GM04503 (cell line): ENCODE results near the gene GABBR2.

Experiments used
- DNase-seq: peaks from one replicate; pipeline ENCODE4 v3.0.0-alpha.2; 2012; ENCODE audit warnings: low read depth

The GABBR2 gene

DNA sequence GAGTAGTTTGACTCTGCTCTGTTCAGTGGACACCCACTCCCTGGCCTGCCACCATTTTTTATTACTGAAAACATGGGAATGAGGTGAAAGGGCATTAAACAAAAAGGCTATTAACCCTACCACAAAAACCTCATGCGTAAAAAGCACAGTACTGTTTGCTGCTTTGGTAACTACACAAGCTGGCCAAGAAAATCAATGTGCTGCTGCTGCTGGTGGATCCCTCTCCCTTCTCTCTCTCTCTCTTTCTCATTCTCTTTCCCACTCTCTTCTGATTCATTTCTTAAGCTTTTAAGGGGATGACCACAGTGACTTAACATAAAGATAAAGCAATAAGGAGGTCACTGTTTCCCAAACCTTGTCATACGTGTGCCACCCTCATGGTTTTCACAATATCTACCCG lies 270.1 kb downstream of the GABBR2 start:
- DNase-seq: no peak

DNA sequence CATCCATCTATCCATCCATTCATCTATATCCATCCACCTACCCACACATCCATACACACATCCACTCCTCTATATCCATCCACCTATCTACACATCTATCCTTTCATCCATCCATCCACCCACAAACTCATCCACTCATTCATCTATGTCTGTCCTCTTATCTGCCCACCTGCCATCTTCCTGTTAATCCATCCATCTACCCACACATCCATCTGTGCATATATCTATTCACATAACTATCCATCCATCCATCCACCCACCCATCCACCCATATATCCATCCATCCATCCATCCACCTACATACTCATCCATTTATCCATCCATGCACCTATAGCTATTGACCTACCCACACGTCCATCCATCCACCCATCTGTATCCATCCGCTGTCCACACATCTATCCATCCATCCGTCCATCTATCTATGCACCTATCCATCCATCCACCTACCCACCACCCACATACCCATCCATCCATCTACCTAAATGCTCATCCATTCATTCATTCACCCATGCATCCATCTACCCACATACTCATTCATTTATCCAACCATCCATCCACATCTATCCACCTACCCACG lies 271.2 kb downstream of the GABBR2 start:
- DNase-seq: no peak

DNA sequence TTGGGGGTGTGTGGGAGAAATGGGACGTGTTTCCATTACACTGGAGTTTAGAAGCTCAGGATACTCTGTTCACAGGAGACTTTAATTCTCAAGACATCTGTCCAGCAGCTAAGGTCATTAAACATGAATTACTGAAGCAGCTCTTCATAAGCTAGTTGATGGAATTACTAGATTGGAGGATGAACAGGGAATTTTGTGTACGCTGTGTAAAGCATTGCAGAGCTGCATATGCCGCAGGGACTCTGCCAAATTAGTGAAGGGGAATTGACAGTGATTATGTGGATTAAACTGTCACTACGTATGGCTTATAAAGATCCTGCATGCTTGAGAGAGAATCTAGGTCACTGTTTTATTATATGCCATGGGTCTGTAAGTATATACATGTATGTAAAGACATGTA lies 275.8 kb downstream of the GABBR2 start:
- no peak for DNase-seq

DNA sequence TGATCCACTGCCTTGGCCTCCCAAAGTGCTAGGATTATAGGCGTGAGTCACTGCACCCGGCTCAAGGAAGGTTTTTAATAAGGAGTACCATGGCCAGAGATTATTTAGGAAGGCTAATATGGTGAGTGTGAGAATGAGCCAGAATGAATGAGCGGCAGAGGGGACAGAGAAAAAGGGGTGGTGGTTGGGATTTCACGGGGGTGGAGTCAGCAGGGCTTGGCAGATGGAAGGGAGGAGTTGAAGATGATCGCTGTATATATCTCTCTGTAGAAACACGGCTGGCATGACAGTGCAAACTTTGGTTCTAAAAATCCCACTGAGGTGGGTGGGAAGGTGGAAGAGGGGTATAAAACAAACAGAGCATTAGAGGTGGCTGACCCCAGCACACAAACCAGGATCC lies 276.6 kb downstream of the GABBR2 start:
- no peak for DNase-seq

DNA sequence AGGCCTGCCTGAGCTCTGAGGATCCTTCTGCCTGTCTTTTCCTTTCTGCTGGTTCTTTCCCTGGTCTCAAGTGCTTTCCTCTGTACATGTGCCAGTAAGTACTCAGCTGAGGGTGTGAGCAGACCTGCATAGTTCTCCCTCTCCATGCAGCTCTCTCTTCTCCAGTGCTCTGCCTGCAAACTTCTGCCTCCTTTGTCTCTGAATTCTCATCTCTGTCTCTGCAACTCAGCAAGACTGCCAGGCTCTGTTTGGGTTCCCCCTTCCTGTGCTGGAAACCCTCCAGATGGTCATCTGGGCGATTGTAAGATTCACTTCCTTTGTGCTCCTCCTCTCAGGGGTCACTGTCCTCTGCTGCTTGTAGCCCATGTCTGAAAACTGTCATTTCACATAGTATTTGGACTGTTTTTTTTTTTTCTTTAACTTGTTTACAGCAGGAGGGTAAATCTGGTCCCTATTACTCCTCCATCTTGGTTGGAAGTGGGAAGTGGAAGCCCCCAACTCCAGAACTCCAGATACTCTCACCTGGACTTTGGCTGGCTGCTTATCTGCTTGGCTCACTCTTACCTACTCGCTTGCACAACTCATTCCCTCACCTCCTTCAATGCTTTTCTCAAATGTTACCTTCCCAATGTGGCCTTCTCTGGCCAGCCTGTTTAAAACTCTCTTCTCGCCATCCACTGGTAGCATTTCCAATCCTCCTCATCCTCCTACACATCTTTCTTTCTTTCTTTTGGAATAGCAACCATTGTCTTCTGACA lies 278.0 kb downstream of the GABBR2 start:
- no peak for DNase-seq

DNA sequence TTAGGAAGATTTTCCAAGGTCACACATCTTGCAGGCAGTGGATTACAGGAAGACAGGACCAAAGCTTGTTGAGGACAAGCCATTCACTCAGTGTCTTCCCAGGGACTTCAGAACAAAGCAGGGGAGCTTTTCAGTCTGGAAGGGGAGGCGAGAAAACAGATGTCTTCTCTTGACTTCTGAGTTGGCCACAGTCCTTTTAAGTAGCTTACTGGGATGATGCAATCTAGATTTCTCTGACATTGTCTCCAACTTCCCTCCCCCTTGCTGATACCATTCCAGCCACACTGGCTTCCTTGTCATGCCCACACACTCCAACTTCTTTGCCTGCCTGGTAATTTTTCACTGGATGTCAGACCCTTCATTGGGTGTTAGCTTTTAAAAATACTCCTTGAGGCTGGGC lies 279.1 kb downstream of the GABBR2 start:
- DNase-seq: peak; percentile 72

DNA sequence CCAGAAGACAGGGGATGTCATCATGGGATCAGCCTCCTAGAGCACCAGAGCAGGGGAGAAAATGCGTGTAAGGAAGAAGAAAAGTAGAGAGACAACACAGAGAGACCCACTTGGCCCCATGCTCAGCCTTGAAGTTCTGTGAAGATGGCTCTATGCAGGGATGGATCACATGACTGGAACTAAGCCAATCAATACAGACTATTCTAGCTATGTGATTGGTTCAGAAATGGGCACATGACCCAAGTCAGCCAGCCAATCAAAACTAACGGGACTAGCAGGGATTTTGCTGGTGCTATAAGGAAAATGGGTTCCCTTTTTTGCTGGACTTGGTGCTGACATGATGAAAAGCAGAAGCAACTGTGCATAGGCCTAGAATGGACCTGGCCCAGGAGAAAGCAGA lies 280.3 kb downstream of the GABBR2 start:
- DNase-seq: no peak

DNA sequence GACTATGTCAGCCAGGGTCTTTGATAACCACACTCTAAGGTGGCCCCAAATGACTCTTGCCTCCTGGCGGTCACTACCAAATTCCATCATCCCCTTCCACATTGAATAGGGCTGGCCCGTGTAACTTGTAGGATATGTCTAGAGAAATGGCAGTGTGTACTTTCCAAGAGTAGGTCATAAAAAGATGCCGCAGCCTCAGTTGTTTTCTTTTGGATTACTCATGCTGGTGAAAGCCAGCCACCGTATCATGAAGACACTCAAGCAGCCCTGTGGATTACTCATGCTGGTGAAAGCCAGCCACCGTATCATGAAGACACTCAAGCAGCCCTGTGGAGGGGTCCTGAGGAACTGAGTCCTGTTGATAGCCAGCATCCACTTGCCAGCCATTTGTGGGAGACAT lies 281.2 kb downstream of the GABBR2 start:
- no peak for DNase-seq

DNA sequence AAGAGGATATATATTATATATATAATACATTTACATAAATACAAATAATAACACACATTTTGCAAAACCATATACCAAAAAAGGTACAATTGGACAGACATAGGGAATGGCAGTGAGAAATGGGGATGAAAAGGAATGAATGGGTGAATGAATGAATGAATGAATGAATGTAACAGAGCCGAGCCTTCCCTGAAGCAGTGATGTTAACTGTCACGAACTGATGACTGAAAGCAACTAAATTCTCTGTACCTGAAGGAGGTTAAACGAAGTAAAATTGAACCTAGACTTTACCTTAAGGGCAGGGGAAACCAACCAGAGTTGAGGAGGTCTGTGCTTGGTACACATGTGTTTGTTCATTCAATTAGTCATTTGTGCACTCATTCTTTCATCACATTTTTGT lies 283.7 kb downstream of the GABBR2 start:
- no peak for DNase-seq

DNA sequence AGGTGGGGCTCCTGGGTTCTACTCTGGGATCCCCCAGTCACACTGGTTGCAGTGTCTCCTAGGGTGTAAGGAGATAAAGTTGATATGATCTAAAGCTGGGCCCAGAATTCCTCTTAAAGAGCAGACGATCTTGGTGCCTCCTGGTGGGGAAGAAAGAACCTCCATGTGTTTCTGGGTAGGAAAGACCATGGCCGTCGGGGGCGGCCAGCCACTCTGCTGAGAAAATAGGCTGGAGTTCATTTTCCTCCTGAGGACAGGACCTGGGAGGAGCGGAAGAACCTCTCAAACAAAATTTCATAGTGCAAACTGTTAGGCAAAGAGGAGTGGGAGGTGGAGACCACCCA lies 289.5 kb downstream of the GABBR2 start:
- no peak for DNase-seq

DNA sequence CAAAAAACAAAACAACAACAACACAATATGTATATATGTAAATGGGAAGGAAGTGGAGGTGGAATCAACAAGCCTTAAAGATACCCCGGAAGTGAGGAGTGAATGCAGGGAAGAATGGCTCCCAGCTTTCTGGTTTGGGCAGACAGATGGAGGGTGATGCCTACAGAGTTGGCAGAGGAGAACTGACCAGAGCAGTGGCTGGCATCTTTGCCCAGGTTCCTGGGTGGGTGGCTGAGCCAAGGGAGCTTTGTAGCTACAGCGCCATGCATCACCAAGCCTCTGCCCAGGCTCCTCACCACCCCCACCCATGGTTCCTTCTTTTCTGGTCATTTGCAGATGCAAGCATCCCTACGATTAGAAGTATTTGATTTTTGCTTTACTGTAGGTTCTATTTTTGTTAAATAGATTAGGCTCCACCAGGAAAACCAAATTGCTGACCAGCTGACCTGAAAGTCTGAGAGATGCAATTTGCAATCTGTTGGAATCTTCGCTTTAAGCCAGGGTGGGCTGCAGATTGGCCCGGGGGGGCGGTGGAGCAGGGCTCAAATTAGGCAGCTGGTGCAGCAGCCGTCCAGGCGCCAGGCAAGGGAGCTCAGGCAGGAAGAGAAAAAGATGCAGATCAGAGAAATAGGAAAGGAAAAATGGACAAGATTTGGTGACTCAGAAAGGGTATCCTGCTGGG lies 290.0 kb downstream of the GABBR2 start:
- DNase-seq: no peak

DNA sequence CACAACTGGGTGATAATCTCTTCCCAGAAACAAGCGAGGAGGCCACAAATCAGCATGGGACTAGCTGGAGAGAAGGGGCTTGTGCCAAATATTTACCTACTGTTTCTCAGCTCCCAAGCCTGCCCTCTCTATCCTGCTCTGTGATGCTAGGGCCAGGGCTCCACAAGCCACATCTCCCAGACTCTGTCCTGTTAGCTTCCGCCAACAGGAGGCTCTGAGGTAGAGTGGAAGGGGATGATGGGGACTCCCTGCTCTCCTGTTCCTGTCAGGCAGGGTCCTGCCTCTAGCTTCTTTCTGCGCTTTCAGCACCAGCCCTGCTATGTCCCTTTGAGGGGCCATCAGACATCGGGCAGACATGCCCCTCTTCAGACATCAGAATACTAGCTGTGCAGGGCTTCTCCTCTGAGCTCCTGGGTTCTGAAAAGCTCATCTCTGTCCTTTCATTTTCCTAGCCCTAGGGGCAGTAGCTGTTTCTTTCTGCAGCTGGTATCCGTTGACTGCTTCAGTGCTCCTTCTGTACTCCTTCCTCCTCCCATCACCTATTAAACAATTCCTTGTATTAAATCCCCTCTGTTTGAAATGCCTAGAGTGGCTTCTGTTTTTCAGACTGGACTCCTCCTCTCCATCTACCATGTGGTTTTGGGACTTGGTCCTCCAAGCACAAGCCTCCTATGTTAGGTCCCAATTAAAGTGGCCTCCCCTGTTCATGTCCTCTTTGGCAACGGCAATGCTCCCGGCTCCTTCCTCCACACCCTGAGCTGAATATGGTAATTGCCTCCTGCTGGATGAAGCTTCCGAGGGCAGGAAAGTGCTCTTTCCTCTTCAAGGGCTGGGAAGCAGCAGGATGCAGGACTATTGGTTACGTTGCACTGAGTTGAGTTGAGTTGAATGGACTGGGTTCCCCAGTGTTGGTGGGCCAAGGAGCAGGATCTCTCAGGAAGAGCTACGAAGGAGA lies 292.2 kb downstream of the GABBR2 start:
- DNase-seq: no peak

DNA sequence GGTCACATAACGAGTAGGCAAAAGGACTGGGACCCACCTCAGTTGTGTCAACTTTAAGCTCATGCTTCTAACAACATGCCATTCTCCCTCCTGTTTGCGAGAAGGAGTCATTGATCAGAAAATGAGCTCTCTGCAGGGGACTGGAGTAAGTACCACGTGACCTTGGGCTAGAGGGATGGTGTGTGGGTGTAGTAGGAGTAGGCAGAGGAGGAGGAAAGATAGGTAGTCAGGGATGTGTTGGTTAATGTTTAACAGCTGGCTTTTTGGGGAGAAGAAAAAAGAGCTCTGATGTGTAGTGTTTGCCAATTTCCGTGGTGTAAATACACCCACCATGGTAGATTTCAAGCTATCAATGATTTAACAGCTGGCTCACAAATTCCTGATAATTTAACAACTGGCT lies 293.0 kb downstream of the GABBR2 start:
- no peak for DNase-seq

DNA sequence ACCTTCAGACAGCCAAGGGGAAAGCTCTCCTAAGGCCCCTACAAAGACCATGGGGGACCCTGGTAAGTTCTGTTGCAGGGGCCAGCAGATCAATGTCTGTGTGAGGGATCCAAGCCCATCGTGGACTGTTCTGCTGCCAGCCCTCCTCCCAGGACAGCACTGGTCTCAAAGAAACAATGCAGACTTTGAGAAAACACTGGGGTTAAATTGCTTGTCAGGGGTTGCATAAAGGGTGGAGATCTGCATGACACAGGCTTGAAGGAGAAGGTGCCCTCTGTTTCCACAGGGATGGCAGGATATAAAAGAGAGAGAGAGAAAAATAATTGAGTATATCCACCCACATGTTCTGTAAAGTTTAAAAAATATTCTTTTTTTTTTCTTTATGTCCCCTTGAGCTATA lies 295.7 kb downstream of the GABBR2 start:
- DNase-seq: no peak

DNA sequence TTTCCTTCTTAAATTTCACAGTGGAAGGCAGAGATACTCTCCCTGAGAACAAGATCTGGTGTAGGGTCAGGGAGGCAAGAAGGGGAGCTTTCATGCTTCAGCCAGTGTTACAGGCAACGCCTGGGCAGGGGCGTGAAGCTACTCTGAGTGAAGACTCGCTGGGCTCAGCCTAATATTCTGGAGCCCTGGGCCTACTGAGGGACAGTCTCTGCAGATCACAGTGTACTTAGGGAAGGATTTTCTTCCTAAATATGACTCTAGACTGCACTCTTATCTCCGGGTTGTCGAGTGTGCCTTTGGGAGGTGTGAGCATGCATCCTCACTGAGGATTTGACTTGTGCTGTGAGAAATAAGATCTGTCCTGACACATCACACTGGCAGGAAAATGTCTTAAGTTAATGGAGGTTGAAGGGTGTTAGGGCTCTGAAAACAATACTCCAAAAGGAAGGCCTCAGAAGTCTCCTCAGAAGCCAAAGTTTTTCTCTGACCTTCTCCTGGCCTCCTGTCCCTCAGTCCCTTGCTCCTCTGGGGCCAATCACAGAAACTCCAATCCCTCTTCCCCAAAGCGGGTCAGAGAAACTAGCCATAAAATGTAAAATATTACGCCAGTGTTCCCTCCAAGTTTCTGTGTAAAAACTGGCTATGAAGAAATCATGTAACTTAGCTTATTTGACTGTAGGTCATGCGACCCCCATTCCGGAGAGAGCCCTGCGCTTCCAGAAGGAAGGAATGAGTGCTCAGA lies 296.5 kb downstream of the GABBR2 start:
- DNase-seq: no peak

DNA sequence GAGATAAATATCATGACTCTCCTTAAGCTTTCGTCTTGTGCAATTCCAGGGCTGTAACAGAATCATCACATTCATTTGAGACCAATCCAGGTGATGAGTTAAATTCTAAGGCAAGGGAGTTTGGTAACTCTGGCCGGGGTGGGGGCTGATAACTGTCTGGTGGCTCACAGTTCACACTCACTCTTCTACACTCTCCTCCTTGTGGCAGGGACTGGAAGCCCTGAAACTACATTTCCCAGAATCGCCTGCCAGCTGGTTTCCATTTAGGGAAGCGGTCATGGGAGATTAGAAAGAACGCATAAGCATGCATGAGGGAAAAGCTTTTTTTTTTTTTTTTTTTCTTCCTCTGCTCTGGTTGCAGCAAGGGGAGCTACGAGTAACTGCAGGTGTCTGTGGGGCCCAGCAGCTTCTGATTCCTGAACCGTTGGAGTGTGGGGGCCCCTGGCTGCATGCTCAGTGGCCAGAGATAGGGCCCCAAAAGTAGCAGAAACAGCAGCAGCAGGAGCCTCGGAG lies 298.5 kb downstream of the GABBR2 start:
- DNase-seq: peak; percentile 91

DNA sequence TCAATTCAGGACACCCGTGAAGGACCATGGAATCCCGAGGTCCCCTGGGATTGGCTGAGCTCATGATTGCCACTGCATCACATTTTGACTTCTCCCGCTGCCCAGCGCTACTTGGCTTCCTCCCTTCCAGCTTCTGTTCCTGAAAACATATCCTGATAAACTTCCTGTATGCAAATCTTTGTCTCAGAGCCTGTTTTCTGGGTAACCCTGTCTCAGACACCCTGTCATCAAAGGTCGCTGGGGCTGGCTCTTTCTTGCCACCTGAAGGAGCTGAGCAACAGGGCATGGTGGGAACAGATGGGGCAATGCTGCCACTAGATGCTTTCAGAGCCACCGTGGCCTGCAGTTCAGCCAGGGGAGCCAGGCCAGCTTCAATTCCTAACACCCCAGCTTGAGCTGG lies 299.0 kb downstream of the GABBR2 start:
- no peak for DNase-seq

DNA sequence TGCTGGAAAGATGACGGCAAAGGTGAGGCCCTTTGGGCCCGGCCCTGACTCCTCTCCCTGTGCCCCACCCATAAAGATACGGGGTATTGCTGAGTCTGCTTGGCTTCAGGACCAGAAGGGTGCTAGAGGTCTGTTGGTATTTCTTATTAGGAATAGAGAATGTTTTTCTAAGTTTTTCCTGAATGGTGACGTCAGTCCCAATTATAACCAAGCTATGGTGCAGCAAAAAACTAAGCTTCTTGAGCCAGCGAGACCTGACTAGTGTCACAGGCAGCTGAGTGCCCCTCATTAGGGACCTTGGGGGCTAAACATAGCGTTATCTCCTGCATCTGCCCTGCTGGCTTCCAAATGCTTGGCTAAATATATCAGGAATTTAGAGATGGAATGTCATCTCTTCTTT lies 302.3 kb downstream of the GABBR2 start:
- DNase-seq: no peak

DNA sequence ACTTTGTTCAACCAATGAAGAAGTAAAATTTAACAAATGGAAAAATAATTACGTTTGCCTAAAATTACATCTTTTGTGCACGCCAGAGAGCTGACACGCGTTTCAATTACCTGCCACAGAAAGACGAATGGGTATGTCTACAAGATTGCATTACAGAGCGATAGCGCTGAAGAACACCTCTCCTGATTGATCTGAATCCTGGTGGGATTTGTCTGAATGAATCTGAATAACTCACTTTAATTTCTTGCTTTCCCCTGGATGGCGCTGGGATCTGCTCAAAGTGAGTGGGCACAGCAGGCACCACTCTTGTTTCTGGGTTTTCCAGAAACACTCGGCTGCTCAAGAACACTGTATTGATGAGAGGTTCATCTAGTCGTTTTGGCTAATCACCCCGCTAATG lies 304.5 kb downstream of the GABBR2 start:
- no peak for DNase-seq

DNA sequence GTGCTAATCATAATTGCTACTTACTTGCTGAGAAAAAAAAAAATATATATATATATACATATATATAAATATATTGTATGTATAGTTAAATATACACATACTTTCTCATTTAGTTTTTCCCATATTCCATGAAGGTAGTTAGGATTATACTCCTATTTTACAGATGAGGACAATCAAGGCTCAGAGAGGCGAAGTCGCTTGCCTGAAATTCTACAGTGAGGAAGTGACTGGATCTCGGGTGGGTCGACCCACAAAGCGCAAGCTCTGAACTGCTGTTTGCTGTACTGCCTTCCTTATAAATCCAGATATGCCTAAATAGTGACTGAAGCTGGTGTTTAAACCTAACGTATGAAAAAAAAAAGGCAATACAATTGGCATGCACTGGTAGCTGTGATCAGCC lies 305.0 kb downstream of the GABBR2 start:
- no peak for DNase-seq

DNA sequence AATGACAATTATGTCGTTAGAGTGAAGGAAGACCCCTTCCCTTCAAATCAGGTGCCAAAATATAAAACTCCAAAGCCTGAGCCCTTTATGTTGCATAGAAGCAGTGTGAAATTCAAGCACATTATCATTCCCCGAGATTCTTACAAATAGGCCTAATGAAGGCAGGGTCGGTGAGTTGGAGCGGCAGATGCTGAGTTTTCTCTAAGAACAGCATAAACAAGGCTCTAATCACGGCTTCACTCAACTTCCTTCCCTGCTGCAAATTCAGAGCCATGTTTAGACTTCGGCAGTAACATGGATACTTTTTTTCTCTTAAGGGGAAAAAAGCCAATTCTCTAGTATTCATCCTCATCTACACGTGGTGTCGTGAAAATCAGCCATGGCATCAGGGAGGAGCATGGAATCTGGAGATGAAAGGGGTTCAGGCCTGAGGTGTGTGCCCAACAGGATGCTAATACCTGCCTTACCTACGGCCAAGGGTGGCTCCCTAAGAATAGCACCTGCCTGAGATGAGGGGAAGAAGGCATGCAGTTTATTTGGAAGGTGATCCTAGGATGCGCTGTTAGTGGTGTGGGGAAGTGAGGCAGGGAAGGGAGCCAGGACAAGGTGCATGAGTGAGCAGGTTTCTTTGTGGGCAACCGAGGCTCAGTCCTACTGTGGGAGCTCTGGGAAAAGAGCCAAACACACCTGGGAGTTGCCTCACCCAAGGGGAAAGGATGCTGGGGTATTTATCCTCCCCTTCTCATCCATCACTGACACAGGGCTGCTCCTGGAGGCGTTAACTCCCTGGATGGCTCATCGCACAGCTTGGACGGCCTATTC lies 306.5 kb downstream of the GABBR2 start:
- no peak for DNase-seq
